Measurements from ENCODE around the gene FBXO31. TPM values are rescaled to one million over a fixed set of nuclear protein-coding genes. Genes with fewer than 3 reads are reported as not detected.

The FBXO31 gene
- total and polyA plus RNA-seq, 2 donors (not counting 3 experiments of a cell fraction or from before 2014, with no cell fraction given): 17.1 to 31.8 TPM

DNA sequence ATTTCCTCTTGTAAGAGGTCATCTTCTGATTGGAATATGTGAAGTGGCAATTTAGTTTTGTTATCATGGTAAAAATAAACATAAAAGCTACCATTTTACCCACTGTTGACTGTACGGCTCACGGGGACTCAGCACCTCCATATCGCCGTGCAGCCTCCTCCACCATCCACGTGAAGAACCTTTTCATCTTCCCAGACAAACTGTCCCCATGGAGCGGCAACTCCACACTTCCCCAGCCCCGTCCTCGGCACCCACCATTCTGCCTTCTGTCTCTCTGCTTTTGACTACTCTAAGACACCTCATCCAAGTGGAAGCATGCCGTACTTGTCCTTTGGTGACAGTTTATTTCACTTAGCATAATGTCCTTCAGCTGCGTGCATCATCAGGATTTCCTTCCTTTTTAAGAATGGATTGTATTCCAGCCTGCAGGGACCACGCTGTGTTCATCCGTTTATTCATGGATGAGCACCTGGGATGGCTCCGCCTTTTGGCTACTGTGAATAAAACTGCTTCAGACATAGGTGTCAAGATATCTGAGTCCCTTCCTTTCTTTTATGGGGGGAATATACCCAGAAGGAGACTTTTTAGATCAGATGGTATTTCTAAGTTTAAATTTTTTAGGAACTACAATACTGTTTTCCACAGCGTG, 14.3 kb downstream of the FBXO31 start:
- TF ChIP-seq JUN (IDR thresholded peaks at IDR 0.05; ENCODE audit: borderline replicate concordance, insufficient read depth, insufficient read length, low read depth): no peak
- TF ChIP-seq FOS (IDR thresholded peaks at IDR 0.05; ENCODE audit: borderline replicate concordance, insufficient read depth, low read length): no peak
- no peak for TF ChIP-seq GATA2 (IDR thresholded peaks at IDR 0.05; ENCODE audit: insufficient read depth, insufficient read length, low read depth, low read length)
- TF ChIP-seq EZH2 (IDR thresholded peaks at IDR 0.05; ENCODE audit: borderline replicate concordance, low read depth, low read length, severe bottlenecking): no peak
- no TSS peak for BruUV-seq (replicated peaks)
- ChIA-PET POLR2A (interaction anchor here (0.6 kb wide), 1 partner anchor 11 kb away, joined by 3 read pairs; no protein-coding TSS in a partner anchor), CTCF (interaction anchor here (1.0 kb wide), 1 partner anchor 166 kb away, joined by 3 read pairs; no protein-coding TSS in a partner anchor)
- H4K20me1 ChIP-seq (replicated peaks; ENCODE audit: control insufficient read depth, extremely low read depth, insufficient read depth, low read length): no peaks in the 10 kb centered on the region
- no peaks in the 10 kb centered on the region for H3K27me3 ChIP-seq (ENCODE audit: control insufficient read depth in 2 of 2, insufficient read depth in 2 of 2, low read length in 2 of 2)
- H3K4me3 ChIP-seq (replicated peaks in 1 of 3; ENCODE audit: insufficient read depth in 1 of 3, low read depth in 1 of 3, low read length in 3 of 3): no peak overlapping the region
- DNase-seq (ENCODE audit: low read depth, low spot score) (no peak), FAIRE-seq (no peak)
- no peak overlapping the region for H3K9ac ChIP-seq (replicated peaks; ENCODE audit: extremely low read depth, insufficient read depth, low read length)
- dilution Hi-C loops (cut with MboI; ENCODE audit: extremely low pct_ligation_motif_present, low sequenced_read_pairs): no loop called here
- no peak overlapping the region for H3K4me2 ChIP-seq (ENCODE audit: insufficient read depth, low read length)
- H2AFZ ChIP-seq (ENCODE audit: low read depth, low read length): no peak overlapping the region
- H3K27ac ChIP-seq (ENCODE audit: insufficient read depth, low read depth, low read length): no peak overlapping the region
- H3K9me3 ChIP-seq (replicated peaks; ENCODE audit: control insufficient read depth, insufficient read depth, low read length): no peaks in the 10 kb centered on the region
- no peaks in the 10 kb centered on the region for H3K36me3 ChIP-seq (ENCODE audit: control insufficient read depth in 2 of 2, extremely low read depth in 1 of 2, insufficient read depth in 2 of 2, low read length in 2 of 2)
- peaks cover 13% of the 10 kb centered on the region for H3K4me1 ChIP-seq (ENCODE audit: control insufficient read depth, extremely low read depth, insufficient read depth, low read length)
- H3K79me2 ChIP-seq (ENCODE audit: control insufficient read depth, insufficient read depth, low read length): peaks cover 54% of the 10 kb centered on the region
- intact Hi-C loops (cut with micrococcal nuclease): loop anchor here (5.0 kb wide), 1 partner anchor 37 kb away; no protein-coding TSS in a partner anchor
- no peaks in the 10 kb centered on the region for H3K9me1 ChIP-seq (replicated peaks; ENCODE audit: control insufficient read depth, extremely low read depth, insufficient read depth, low read length)

DNA sequence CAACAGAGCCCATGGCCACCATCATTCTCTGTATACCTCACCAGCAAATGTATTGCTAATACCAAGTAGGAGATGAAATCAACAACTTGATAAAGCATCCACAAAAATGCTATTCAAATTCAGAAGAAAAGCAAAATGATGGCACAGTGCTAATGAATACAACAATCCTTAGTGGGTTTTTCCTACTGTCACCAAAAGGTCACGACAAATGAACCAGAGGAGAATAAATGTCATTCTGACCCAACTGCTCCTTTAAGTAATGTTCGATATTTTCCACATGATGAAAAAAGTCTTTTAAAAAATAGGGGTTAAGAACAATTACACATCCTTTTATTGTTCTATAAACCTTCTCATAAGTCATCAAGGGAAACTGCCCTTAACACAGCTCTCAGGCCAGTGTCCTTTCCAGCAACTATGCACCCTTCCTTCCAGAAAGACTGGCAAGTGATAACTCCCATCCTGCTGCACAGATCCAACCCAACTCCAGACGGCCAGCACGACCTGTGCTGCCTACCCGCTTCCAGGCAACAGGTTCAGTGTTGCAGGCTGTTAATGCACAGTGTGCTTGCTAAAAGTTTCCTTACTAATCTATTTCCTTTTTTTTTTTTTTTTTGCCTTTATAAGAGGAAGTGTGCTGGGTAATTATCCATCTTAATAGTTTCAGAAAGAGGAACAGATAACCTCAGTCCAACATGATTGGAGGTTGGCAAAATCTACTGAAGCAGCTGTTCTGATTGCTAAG, 15.4 kb downstream of the FBXO31 start:
- TF ChIP-seq GATA2 (IDR thresholded peaks at IDR 0.05; ENCODE audit: insufficient read depth, insufficient read length, low read depth, low read length) (no peak), POLR2A (IDR thresholded peaks at IDR 0.05; ENCODE audit: low read depth, low read length) (no peak), EZH2 (IDR thresholded peaks at IDR 0.05; ENCODE audit: borderline replicate concordance, low read depth, low read length, severe bottlenecking) (no peak), MYC (IDR thresholded peaks at IDR 0.05; ENCODE audit: low read depth, low read length) (no peak), POLR2AphosphoS5 (IDR thresholded peaks at IDR 0.05; ENCODE audit: insufficient read depth, low read depth, low read length) (no peak), FOS (IDR thresholded peaks at IDR 0.05; ENCODE audit: borderline replicate concordance, insufficient read depth, low read length) (no peak), JUN (IDR thresholded peaks at IDR 0.05; ENCODE audit: borderline replicate concordance, insufficient read depth, insufficient read length, low read depth) (no peak)
- TF ChIP-seq, protein P1, sequence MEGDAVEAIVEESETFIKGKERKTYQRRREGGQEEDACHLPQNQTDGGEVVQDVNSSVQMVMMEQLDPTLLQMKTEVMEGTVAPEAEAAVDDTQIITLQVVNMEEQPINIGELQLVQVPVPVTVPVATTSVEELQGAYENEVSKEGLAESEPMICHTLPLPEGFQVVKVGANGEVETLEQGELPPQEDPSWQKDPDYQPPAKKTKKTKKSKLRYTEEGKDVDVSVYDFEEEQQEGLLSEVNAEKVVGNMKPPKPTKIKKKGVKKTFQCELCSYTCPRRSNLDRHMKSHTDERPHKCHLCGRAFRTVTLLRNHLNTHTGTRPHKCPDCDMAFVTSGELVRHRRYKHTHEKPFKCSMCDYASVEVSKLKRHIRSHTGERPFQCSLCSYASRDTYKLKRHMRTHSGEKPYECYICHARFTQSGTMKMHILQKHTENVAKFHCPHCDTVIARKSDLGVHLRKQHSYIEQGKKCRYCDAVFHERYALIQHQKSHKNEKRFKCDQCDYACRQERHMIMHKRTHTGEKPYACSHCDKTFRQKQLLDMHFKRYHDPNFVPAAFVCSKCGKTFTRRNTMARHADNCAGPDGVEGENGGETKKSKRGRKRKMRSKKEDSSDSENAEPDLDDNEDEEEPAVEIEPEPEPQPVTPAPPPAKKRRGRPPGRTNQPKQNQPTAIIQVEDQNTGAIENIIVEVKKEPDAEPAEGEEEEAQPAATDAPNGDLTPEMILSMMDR (IDR thresholded peaks at IDR 0.05; ENCODE audit: extremely low read depth in 1 of 2, insufficient read depth in 1 of 2, low read depth in 1 of 2, low read length in 2 of 2): no peak
- TF ChIP-seq, protein P2, sequence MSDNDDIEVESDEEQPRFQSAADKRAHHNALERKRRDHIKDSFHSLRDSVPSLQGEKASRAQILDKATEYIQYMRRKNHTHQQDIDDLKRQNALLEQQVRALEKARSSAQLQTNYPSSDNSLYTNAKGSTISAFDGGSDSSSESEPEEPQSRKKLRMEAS (IDR thresholded peaks at IDR 0.05; ENCODE audit: insufficient read depth, insufficient read length): no peak
- FAIRE-seq (peak; percentile 70), DNase-seq (ENCODE audit: low read depth, low spot score) (peak; percentile 73)
- Histone ChIP-seq H3K9ac (replicated peaks; ENCODE audit: extremely low read depth, insufficient read depth, low read length) (no peak overlapping the region), H3K27me3 (ENCODE audit: control insufficient read depth in 2 of 2, insufficient read depth in 2 of 2, low read length in 2 of 2) (no peaks in the 10 kb centered on the region), H3K27ac (ENCODE audit: insufficient read depth, low read depth, low read length) (no peak overlapping the region), H3K79me2 (ENCODE audit: control insufficient read depth, insufficient read depth, low read length) (peaks cover 47% of the 10 kb centered on the region), H4K20me1 (replicated peaks; ENCODE audit: control insufficient read depth, extremely low read depth, insufficient read depth, low read length) (no peaks in the 10 kb centered on the region), H3K9me1 (replicated peaks; ENCODE audit: control insufficient read depth, extremely low read depth, insufficient read depth, low read length) (no peaks in the 10 kb centered on the region), H3K4me3 (replicated peaks in 1 of 3; ENCODE audit: insufficient read depth in 1 of 3, low read depth in 1 of 3, low read length in 3 of 3) (no peak overlapping the region), H3K36me3 (ENCODE audit: control insufficient read depth in 2 of 2, extremely low read depth in 1 of 2, insufficient read depth in 2 of 2, low read length in 2 of 2) (no peaks in the 10 kb centered on the region), H2AFZ (ENCODE audit: low read depth, low read length) (no peak overlapping the region), H3K4me2 (ENCODE audit: insufficient read depth, low read length) (no peak overlapping the region), H3K4me1 (ENCODE audit: control insufficient read depth, extremely low read depth, insufficient read depth, low read length) (peaks cover 20% of the 10 kb centered on the region), H3K9me3 (replicated peaks; ENCODE audit: control insufficient read depth, insufficient read depth, low read length) (no peaks in the 10 kb centered on the region)
- ChIA-PET CTCF (no interaction called here), POLR2A (no interaction called here)
- intact Hi-C loops (cut with micrococcal nuclease): loop anchor here (5.0 kb wide), 1 partner anchor 36 kb away; no protein-coding TSS in a partner anchor
- dilution Hi-C loops (cut with MboI; ENCODE audit: extremely low pct_ligation_motif_present, low sequenced_read_pairs): no loop called here
- BruUV-seq (replicated peaks): no TSS peak

Measured in endothelial cell of umbilical vein (primary cell).